Dendritic cell treated with granulocyte-macrophage colony-stimulating factor and Interleukin-4, amounts not matched to agents 40 ng/mL and 50 ng/mL, for 4 days (primary cell): ENCODE data around the gene ZBP1.

Experiments used
- H3K27ac Mint-ChIP-seq: one replicate; pipeline ENCODE4 v1.8.0; 2022; ENCODE audit warnings: mild to moderate bottlenecking, mixed read lengths
- H3K27me3 Mint-ChIP-seq: one replicate; pipeline ENCODE4 v1.8.0; 2022; ENCODE audit warnings: mild to moderate bottlenecking, mixed read lengths
- H3K36me3 Mint-ChIP-seq: one replicate; pipeline ENCODE4 v1.8.0; 2022; ENCODE audit warnings: low read depth, mixed read lengths
- H3K4me1 Mint-ChIP-seq: one replicate; pipeline ENCODE4 v1.8.0; 2022; ENCODE audit warnings: low read depth, mixed read lengths
- H3K4me3 Mint-ChIP-seq: one replicate; pipeline ENCODE4 v1.8.0; 2022; ENCODE audit warnings: mild to moderate bottlenecking, moderate library complexity, mixed read lengths
- H3K9me3 Mint-ChIP-seq: one replicate; pipeline ENCODE4 v1.8.0; 2022; ENCODE audit warnings: mixed read lengths
- intact Hi-C: fragments of 100-400 bp; cut with micrococcal nuclease; formaldehyde crosslinking; loops from one replicate; pipeline ENCODE4 v1.15.0; 2022

ZBP1 gene

GRCh38 chr20:57654363-57654997 is 34.3 kb upstream of the ZBP1 start:
- peaks cover 5% of the 10 kb centered on the region for H3K4me1 Mint-ChIP-seq
- H3K36me3 Mint-ChIP-seq: peaks cover 6% of the 10 kb centered on the region
- peaks cover 9% of the 10 kb centered on the region for H3K27me3 Mint-ChIP-seq
- intact Hi-C loops: loop anchor here (1.0 to 2.0 kb wide), 3 partner anchors 374 to 525 kb away; no protein-coding TSS in a partner anchor
- H3K9me3 Mint-ChIP-seq: no peaks in the 10 kb centered on the region
- no peak overlapping the region for H3K27ac Mint-ChIP-seq
- no peak overlapping the region for H3K4me3 Mint-ChIP-seq

- H3K27me3 Mint-ChIP-seq: peaks cover 13% of the 10 kb centered on the region
- H3K9me3 Mint-ChIP-seq: no peaks in the 10 kb centered on the region
- peaks cover 6% of the 10 kb centered on the region for H3K36me3 Mint-ChIP-seq
- no peak overlapping the region for H3K27ac Mint-ChIP-seq
- peaks cover 5% of the 10 kb centered on the region for H3K4me1 Mint-ChIP-seq
- intact Hi-C loops: loop anchor here (1.0 to 2.0 kb wide), 3 partner anchors 375 to 525 kb away; no protein-coding TSS in a partner anchor
- H3K4me3 Mint-ChIP-seq: no peak overlapping the region
These were observed 33.7 kb upstream of the ZBP1 start for GRCh38 chr20:57653910-57654309.

- H3K27ac Mint-ChIP-seq: no peak overlapping the region
- no peaks in the 10 kb centered on the region for H3K9me3 Mint-ChIP-seq
- peaks cover 5% of the 10 kb centered on the region for H3K4me1 Mint-ChIP-seq
- peaks cover 6% of the 10 kb centered on the region for H3K36me3 Mint-ChIP-seq
- peaks cover 13% of the 10 kb centered on the region for H3K27me3 Mint-ChIP-seq
- intact Hi-C loops: no loop called here
- no peak overlapping the region for H3K4me3 Mint-ChIP-seq
These were observed 33.3 kb upstream of the ZBP1 start for GRCh38 chr20:57653546-57653900.

- intact Hi-C loops: no loop called here
- Mint-ChIP-seq H3K9me3 (no peaks in the 10 kb centered on the region), H3K27ac (no peak overlapping the region), H3K4me1 (peaks cover 5% of the 10 kb centered on the region), H3K36me3 (peaks cover 6% of the 10 kb centered on the region), H3K4me3 (no peak overlapping the region), H3K27me3 (peaks cover 15% of the 10 kb centered on the region)
These were observed 32.6 kb upstream of the ZBP1 start for GRCh38 chr20:57652606-57653545.

- Mint-ChIP-seq H3K36me3 (peaks cover 6% of the 10 kb centered on the region), H3K9me3 (no peaks in the 10 kb centered on the region), H3K4me3 (no peak overlapping the region), H3K4me1 (peaks cover 5% of the 10 kb centered on the region), H3K27me3 (peaks cover 17% of the 10 kb centered on the region), H3K27ac (no peak overlapping the region)
- intact Hi-C loops: no loop called here
These were observed 31.8 kb upstream of the ZBP1 start for GRCh38 chr20:57651881-57652605.

DNA sequence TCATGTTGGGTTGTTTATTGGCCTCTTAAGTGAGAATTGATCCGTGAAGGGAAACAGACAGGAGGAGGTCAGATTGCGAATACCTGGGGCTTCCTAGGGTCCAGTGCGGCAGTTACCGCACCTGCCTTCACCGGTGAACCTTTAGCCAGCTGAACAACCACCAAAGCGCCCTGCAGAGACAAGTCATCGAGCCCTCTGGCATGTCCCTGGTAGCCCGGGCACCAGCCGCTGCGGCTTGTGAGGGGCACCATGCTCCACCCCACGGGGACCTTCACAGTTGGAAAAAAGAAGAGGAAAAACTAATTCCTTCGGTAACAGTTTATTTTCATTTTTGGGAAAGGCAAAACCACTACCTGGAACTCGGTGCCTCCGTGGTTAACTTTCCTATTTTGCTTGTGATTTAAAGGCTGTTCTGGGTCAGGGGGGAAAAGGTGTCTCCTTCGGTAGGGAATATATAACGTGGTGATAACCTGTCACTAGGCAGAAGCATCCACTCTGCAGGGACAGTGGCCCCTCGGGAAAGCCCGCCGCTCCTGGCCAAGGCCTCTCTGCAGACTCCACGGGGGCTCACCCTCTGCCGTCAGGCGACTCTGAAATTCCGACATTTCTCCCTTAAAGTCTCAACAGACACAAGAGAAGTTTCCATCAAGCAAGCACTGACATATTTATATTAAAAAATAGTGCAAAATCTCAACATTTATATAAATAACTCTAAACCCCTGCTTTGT is 30.7 kb upstream of the ZBP1 start:
- Mint-ChIP-seq H3K9me3 (no peaks in the 10 kb centered on the region), H3K4me1 (peaks cover 5% of the 10 kb centered on the region), H3K4me3 (no peak overlapping the region), H3K27me3 (peaks cover 17% of the 10 kb centered on the region), H3K27ac (no peak overlapping the region), H3K36me3 (peaks cover 6% of the 10 kb centered on the region)
- intact Hi-C loops: no loop called here

DNA sequence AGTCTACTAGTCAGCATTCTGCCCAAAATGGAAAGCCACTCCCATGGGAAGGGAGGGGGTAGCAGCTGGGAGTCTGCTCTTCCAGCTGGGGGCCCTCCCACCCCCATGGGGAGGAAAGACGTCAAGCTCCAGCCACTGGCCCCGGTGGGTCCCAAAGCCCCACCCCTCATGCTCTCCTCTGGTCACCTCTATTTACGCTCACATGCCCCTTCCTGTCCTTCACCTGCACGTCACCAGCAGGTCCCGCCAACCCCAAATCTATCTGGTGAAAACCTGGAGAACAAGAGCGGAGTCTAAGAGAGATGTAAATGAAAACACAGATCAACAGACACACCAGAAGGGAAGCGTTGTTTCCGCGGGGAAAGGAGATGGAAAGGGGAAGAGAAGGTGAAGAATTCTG is 30.0 kb upstream of the ZBP1 start:
- Mint-ChIP-seq H3K27ac (no peak overlapping the region), H3K4me1 (peaks cover 5% of the 10 kb centered on the region), H3K4me3 (no peak overlapping the region), H3K36me3 (peaks cover 6% of the 10 kb centered on the region), H3K9me3 (peaks cover 3% of the 10 kb centered on the region), H3K27me3 (peaks cover 16% of the 10 kb centered on the region)
- intact Hi-C loops: no loop called here

GRCh38 chr20:57649617-57650015 is 29.4 kb upstream of the ZBP1 start:
- Mint-ChIP-seq H3K4me3 (no peak overlapping the region), H3K27me3 (peaks cover 11% of the 10 kb centered on the region), H3K9me3 (peaks cover 9% of the 10 kb centered on the region), H3K36me3 (peaks cover 6% of the 10 kb centered on the region), H3K4me1 (peaks cover 3% of the 10 kb centered on the region), H3K27ac (no peak overlapping the region)
- intact Hi-C loops: no loop called here

- Mint-ChIP-seq H3K27ac (no peak overlapping the region), H3K9me3 (peaks cover 12% of the 10 kb centered on the region), H3K36me3 (peaks cover 6% of the 10 kb centered on the region)
These were observed 28.8 kb upstream of the ZBP1 start for GRCh38 chr20:57648878-57649616.

DNA sequence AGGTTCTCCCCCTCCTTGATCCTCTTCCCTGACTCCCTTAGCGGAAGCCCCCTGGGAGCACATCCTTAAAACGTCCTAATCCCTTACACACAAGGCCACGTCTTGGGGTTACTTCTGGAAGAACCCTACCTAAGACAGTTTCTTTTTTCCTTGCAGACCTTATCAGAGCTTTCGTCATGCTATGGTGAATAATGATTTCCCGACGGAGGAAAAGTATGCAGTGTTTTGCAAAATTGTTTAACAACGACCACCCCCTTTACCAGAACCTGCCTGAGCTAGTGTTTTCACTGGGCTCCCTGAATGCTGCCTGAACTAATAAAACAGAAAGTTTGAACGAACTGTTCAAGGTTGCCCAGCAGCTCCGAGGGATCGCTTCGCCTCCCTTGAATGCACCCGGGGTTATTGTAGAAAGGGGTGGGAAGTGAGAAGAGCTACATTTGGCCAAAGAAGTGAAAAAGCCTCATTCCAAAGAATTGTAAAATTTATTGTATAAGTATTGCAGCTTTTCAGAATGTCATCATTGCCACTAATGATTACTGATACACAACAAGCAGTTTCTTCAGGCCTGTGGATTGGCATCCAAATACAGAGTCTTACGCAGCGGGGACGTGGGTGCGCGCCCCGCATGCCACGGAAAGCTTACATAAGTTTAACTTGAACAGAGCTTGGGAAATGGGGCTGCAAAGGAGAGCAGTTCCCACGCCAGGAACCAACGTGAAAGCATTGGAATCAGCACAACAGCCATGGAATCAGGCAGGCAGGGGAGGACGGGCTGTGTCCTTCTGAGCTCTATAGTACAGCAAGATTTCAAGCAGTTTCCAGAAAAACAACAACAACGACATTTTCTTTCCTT is 27.9 kb upstream of the ZBP1 start:
- Mint-ChIP-seq H3K27ac (no peak overlapping the region), H3K4me1 (no peaks in the 10 kb centered on the region), H3K9me3 (peaks cover 12% of the 10 kb centered on the region), H3K27me3 (peaks cover 13% of the 10 kb centered on the region), H3K36me3 (peaks cover 6% of the 10 kb centered on the region), H3K4me3 (no peak overlapping the region)
- intact Hi-C loops: no loop called here

More at GRCh38 chr20:57648878-57649616, 28.8 kb upstream of the ZBP1 start:
- H3K4me3 Mint-ChIP-seq: no peak overlapping the region
- H3K4me1 Mint-ChIP-seq: no peaks in the 10 kb centered on the region
- intact Hi-C loops: no loop called here
- H3K27me3 Mint-ChIP-seq: peaks cover 13% of the 10 kb centered on the region

GRCh38 chr20:57647006-57647932 is 27.0 kb upstream of the ZBP1 start:
- intact Hi-C loops: no loop called here
- Mint-ChIP-seq H3K9me3 (peaks cover 12% of the 10 kb centered on the region), H3K4me3 (no peak overlapping the region), H3K4me1 (no peaks in the 10 kb centered on the region), H3K36me3 (peaks cover 4% of the 10 kb centered on the region), H3K27me3 (peaks cover 15% of the 10 kb centered on the region), H3K27ac (no peak overlapping the region)

DNA sequence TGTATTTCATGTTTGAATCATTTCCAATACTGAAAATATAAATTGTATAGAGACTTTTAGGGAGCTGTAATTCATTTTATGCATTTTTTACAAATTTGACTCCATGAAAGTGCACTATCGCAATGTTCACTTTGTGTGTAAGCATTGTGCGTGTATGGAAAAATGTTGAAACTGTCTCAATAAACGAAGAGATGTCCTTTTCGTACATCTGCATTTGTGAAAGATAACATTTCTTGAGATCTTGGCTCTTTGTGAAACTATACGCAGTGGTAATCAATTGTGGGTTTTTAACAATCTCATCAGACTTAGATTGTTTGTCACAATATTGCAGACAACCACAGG is 18.6 kb upstream of the ZBP1 start:
- Mint-ChIP-seq H3K4me1 (no peaks in the 10 kb centered on the region), H3K27me3 (peaks cover 27% of the 10 kb centered on the region), H3K27ac (no peak overlapping the region), H3K9me3 (peaks cover 26% of the 10 kb centered on the region), H3K36me3 (no peaks in the 10 kb centered on the region), H3K4me3 (no peak overlapping the region)
- intact Hi-C loops: no loop called here
